Stimulated activated naive CD8-positive, alpha-beta T cell treated with anti-CD3 and anti-CD28 coated beads, Interleukin-15, Interleukin-2, amounts not matched to agents 100 U/mL and 50 U/mL, for 24 hours (primary cell): ENCODE measurements around the gene PAF1.

Experiments
- ATAC-seq: fragments of 150-1000 bp; cut with Tn5 transposase; one replicate; pipeline ENCODE4 v1.10.0; 2021
- DNase-seq: peaks from one replicate; pipeline ENCODE4 v3.0.0; 2021

PAF1 gene

DNA sequence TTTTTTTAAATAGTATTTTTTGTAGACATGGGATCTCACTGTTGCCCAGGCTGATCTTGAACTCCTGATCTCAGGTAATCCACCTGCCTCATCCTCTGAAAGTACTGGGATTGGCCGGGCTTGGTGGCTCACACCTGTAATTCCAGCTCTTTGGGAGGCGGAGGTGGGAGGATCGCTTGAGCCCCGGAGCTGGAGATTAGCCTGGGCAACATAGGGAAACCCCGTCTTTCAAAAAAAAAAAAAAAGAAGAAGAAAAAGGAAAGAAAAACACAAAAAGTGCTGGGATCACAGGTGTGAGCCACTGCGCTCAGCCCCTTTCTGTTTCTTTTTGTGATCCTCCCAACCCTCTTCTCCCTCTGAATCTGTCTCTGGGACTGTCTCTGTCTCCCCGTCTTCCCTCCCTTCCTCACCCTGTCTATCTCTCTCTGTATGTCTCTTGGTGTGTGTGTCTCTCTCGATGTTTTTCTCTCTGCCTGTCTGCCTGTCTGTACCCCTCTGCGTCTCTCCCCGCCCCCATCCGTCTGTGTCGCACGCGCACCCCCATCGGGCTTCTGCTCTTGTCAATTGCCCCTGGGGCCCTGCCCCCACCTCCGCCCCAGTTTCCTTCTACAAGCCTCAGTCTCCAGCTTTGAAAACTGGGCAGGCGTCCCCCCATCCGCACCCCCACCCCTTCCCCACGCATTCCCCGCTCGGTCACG is 15.2 kb upstream of the PAF1 start:
- peak; percentile 4 for ATAC-seq

GRCh38 chr19:39405261-39405957 is 14.5 kb upstream of the PAF1 start:
- no peak for DNase-seq

More for the DNA sequence above, 15.2 kb upstream of the PAF1 start:
- peak; percentile 87 for DNase-seq

GRCh38 chr19:39403331-39404312 is 12.7 kb upstream of the PAF1 start:
- DNase-seq = peak; percentile 97
- ATAC-seq = peak; percentile 30

More at GRCh38 chr19:39405261-39405957, 14.5 kb upstream of the PAF1 start:
- no peak for ATAC-seq

GRCh38 chr19:39402346-39403300 is 11.7 kb upstream of the PAF1 start:
- peak; percentile 88 for DNase-seq
- ATAC-seq = peak; percentile 1

DNA sequence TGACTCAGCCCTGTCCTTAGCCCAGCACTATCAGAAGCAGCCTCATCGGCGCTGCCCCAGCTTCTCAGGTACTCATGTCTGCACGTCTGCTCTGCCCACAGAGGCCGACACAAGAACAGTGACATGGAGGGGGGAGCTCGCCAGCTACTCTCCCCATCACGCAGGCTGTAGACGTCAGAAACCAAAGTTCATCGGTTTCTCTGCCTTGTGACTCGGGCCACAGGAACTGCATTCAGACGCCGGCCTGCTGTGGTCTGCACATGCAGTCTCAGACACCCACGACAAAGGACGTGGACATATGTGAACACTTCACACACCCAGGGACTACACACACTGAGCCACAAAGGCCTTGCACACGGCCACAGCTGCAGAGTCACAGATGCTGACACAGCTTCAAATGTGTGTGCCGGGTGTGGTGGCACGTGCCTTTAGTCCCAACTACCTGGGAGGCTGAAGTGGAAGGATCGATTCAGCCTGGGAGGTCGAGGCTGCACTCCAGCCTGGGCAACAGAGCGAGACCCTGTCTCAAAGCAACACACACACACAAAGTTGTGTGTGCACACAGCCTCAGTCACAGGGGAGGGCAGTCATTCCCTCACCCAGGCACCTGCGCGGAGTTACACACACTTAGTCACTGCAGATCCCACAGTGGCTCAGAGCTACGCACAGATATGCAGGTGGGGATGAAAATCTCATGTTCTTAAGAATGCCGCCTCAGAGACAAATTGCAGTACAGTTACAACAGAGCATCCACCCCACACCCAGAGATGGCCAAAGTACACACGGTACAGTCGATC is 10.8 kb upstream of the PAF1 start:
- peak; percentile 86 for DNase-seq
- peak; percentile 76 for ATAC-seq

DNA sequence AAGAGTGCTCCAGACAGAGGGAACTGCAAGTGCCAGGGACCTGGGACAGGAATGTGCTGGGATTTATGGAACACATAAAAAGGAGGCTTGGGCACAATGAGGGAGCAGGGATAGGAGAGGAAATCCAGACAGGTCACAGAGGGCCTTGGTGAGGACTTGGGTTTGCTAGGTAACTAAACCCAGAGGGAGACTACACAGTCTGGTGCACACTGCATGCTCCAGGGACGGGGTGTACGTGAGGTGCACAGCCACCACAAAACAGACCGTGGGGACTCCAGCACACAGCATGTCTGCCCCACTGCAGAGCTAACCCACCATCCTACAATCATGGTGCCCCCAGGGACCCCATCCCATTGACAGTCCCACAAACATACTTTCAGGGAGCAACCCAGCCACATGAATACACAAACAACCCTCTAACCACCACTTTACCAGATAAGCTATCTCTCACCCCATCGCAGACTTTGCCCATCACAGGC is 10.2 kb upstream of the PAF1 start:
- ATAC-seq = peak; percentile 3
- DNase-seq = no peak

- no peak for ATAC-seq
- DNase-seq = no peak
Observed at GRCh38 chr19:39400061-39400460, 9.2 kb upstream of the PAF1 start.

DNA sequence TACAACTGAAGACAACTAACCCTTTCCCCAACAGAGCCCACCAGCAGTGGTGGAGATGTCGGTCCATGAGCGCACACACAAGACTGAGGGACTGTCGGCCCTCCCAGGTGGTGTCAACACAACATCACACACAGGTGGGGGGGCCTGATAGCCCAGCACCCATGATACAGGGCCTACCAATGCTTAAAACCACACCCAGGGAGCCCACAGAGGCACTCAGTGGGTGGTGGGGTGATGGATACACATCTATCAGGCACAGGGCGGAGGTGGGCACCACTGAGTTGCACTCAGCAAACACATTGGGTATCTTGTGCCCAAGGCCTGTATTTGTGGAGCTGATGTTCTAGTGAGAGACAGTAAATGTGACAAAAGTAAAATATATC is 8.8 kb upstream of the PAF1 start:
- ATAC-seq (no peak), DNase-seq (no peak)

GRCh38 chr19:39398297-39398864 is 7.5 kb upstream of the PAF1 start:
- DNase-seq (peak; percentile 71), ATAC-seq (peak; percentile 20)

DNA sequence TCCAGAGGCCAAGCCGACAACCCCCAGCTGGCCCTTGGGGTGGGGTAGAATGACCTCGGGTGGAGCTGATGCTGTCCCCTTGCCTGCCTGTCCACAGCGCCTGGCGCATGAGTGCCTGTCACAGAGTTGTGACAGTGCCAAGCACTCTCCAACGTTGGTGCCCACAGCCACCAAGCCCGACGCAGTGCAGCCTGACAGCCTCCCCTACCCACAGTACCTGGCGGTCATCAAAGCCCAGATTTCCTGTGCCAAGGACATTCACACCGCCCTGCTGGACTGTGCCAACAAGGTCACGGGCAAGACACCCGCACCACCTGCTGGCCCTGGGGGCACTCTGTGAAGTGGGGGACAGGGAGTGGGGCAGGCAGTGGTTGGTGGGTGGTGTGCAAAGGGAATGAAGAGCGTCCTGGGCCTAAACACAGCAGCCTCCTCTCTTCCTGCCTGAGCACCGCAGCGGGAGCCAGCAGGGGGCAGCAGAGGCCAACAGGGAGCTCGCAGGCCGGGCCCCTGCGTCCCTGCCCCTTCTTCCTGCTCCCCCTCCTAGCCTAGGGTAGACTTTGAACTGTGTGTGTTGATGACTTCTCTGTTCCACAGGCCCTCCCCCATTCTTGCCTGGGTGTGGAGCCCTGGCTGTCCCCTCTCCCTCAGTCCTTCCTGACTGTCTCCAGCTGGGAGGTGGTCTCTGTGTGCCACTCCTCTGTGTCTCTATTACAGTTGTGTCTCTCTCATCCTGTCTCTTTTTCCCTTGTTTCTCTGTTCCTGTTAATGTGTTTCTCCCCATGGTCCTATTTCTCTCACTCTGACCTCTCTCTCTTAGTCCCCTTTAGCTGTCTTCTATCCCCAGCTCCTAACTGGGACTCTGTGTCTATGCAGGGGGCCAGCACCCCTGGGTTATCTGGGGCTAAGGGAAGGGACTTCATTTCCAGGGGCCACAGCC is 6.7 kb upstream of the PAF1 start:
- peak; percentile 61 for ATAC-seq

GRCh38 chr19:39390451-39390750 is 505 bp downstream of the PAF1 start:
- no peak for ATAC-seq
- no peak for DNase-seq

More for the DNA sequence above, 6.7 kb upstream of the PAF1 start:
- peak; percentile 97 for DNase-seq

DNA sequence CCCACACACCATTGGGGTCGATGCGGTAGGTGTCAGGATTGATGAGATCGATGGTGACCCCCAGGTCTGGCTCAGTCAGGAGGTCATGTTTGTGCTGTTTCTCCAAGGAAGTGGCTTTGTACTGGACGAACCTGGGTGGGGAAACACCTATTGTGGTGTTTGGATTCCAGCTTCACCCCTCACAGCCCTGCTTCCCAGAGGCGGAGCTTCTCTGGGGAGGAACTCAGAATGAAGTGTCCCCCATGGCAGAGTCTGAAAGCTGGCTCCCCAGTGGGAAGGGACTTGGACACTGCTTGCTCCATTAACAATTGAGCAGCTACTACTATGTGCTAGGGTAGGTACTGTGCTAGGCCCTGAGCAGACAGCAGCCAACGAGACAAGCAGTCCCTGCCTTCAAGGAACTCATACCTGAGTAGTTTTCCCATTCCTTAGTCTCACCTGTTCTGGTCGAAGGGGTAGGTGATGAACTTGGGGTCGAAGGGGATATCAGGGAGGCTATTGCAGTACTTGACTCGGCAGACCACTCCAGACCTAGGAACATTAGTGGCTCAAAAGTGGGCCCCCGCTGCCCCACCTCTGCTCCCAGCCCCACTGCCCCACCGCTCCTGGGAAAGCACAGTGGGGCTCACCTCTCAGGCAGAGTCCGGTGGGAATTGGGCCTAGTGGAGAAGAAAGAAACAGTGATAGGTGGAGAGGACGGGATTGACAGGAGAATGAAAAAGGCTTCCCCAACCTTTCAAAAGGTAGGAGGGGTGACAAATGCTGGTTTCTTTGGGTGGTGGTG is 1.1 kb downstream of the PAF1 start:
- DNase-seq (no peak), ATAC-seq (no peak)

- ATAC-seq (no peak), DNase-seq (no peak)
Observed at GRCh38 chr19:39388657-39389056, 2.2 kb downstream of the PAF1 start.

DNA sequence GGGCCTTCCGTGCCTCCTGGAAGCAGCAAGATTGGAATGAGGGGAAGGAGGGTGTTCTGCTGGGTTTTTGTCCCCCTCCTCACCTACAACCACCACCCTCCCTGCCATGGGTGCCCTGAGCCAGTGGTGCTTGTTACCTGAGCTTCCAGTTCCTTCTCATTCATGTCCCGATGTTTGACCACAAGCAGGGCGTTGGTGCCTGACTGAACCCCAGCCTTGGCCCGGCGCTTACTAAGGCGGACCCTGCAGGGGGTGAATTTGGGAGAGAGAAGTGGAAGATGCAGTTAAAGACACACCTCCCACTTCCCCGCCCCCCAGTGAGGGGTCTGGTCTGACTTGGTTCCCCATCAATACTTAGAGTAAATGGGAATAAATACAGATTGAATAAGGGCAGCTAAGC is 4.3 kb downstream of the PAF1 start:
- DNase-seq = no peak
- no peak for ATAC-seq

- no peak for ATAC-seq
- no peak for DNase-seq
Observed at GRCh38 chr19:39385629-39386411, 5.1 kb downstream of the PAF1 start.

DNA sequence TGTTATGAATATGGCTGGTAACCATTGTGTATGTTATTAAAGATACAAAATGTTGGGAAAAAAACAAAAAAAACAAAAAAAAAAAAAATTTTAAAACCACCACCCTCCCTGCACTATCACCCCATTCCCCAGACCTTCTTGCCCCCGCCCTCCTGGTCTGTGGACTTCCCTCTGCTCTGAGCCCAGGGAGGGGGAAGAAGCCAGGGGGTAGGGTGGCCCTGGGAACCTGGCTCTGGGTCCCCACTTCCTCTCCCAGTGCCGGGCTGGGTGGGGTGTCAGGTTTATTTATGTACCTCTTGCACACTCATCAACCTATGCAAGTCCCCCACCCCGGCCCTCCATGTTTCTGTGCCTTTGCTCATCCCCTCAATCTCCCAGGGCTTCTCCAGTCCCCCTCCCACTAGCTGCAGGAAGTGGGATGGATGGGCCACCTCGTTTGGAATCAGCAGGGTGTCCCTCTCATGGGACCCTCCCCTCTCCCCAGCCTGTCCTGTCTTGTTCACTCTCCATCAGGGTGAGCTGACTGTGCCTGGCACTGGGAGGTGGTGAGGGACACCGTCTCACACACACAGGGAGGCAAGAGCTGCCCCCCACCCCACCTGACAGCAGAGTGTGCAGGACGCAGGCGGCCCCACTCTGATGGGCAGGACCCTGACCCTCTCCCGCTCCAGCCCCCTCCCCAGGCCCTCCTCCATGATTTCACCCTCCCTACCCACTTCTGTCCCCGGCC is 5.9 kb downstream of the PAF1 start:
- no peak for DNase-seq
- ATAC-seq = no peak
